Measurements from ENCODE around the gene FANCD2. TPM values are rescaled to one million over a fixed set of nuclear protein-coding genes. Genes with fewer than 3 reads are reported as not detected.
"Not testable (repeated sequence)": the region's sequence is repeated elsewhere in the genome, so short reads cannot be mapped to it uniquely, and the experiment has no call there.

FANCD2 gene
- total RNA-seq, 1 donor from 2014 or later, result 0.65 TPM

DNA sequence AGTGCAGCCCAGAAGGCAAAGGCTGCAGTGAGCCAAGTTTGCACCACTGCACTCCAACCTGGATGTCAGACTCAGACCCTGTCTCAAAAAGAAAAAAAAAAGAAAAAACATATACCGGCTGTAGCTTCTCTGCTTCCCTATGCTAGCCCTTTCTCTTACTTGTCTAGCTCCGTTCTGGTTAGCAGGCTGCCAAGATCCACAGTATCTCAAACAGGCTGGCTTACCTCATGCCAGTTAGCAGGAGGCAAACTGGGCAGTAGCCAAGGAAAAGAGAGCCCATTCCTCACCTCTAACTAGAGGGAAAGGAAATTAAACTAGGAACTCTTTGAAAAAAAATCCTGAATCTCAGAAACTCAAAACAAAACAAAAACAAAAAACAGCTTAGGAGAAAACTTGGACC is 65.2 kb downstream of the FANCD2 start:
- not testable (repeated sequence) for DNase-seq (ENCODE audit: low spot score); ATAC-seq

DNA sequence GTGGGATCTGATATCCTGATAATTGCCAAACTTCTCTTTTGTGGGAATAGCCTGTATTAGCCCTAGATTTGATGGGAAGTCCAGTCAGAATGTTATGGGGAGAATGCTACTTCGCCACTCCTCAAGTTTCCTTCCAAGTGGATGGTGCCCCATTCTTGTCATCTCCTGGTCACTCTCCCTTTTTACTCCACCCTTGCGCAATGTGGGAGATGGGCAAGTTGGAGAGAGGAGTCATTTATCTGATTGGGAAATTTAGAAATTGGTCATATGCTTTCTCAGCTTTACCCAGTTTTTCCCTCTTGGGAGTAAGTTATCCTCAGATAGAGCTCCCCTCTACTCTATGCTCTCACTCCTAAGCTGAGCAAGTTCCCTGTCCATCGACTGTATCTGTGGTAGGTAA is 67.4 kb downstream of the FANCD2 start:
- DNase-seq (ENCODE audit: low spot score), result no peak
- ATAC-seq, result no peak

DNA sequence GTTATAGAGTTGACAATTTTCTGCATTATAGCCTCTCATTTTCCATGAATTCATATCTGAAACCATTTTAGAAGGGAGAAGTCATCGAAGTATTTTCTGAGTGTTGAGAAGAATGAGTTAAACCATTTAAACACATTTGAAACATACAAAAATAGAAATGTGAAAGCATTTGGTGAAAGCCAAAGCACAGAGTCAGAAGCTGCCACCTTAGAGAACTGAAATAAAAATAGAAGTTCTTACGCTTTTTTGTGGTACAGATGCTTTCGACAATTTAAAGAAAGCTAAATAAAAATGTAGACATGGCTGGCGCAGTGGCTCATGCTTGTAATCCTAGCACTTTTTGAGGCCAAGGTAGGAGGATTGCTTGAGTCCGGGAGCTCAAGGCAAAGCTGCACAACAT is 72.8 kb downstream of the FANCD2 start:
- no peak for ATAC-seq
- no peak for DNase-seq (ENCODE audit: low spot score)

DNA sequence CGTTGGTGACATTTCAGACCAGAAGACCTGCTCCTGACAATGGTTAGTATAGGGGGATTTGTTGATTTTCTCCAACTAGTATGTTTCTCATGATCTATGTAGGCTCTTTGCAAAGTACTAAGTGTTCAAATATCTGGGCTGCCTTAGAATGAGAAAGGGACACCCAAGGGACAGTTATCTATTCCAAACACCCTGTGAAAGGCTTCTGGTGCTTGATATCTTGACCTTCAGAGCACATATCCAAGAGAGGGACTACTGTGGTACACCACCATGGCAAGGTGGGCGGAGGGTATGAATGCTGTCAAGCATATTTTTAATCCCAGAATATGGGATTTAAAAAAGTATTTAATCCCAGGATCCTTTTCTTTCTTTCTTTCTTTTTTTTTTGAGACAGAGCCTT is 80.7 kb downstream of the FANCD2 start:
- ATAC-seq (no peak), DNase-seq (ENCODE audit: low spot score) (no peak)

DNA sequence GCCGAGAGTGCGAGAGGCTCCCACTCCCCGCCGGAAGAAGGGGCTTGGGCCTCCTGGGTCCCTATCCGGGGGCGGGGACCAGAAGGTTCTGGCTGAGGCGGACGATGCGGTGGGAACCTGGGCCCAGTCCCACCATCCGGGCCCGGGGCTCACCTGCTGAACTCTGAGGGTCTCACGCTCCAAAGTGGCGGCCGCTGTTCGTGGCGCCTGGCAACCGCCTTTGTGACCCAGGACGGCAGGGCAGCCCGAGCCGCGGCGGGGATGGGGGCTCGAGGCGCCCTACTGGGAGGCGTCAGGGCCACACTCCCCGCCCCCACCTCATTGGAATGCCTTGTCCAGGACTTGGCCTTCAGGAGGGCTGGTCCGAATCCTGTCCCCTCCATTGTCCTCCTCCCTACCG is 81.9 kb downstream of the FANCD2 start, which contains the start of gene FANCD2OS:
Gene FANCD2OS, minus strand, starts transcription at position 165 of the 400 bp plus-strand sequence. CDS start 3,481 bp downstream, outside the sequence.
- DNase-seq (ENCODE audit: low spot score) (no peak), ATAC-seq (no peak)

DNA sequence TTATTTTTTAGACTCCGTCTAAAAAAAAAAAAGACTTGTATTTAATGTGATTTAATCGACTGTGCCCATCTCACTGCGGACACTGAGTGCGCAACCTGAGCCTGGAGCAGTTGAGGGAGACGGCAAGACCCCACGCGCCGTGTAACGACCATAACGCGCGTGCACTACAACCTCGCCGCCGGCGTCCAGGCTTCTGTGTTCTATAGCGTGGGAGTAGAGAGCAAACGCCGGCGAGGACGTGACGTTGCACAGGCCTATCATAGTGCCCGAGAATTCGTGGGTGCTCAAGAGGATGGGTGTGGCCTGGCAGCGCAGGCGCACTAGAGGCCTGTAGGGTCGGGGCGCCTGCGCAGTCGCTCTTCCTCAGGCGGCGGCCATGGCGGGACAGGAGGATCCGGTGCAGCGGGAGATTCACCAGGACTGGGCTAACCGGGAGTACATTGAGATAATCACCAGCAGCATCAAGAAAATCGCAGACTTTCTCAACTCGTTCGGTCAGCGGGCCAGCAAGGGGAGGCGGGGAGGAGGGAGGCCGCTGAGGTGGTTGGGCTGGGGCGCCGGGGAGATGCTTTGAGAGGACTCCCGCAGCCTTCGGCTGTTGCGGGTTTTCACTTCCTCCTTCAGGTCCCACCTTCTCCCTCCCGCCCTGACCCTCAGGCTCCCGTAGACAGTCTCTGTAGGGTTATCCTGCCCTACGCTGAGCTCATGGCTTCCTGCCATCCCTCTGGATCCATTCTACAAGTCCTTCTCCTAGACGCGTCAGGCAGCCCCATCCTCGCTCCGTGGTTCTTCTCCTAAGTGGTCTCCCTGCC is 89.3 kb downstream of the FANCD2 start, which contains the start of gene BRK1:
Gene BRK1, plus strand, starts transcription at position 350 of the 812 bp plus-strand sequence. Its CDS starts 27 bp downstream, at position 377.
- peak; percentile 99 for ATAC-seq
- peak; percentile 95 for DNase-seq (ENCODE audit: low spot score)

DNA sequence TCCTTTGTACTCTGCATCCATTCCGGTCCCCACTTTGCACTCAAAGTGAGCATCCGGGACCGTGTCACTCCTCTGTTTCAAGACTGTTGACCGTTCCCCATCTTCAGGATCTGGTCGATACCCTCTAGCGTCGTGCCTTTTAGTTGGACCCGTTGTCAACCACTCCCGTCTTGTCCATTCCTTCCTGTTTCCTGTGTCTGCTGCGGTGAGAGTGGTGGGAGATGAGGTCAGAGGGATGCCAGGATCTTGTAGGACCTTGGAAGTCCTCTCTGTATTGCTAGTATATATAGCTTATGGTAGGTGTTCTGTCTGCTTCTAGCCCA is 89.9 kb downstream of the FANCD2 start:
- DNase-seq (ENCODE audit: low spot score) (no peak), ATAC-seq (peak; percentile 15)

DNA sequence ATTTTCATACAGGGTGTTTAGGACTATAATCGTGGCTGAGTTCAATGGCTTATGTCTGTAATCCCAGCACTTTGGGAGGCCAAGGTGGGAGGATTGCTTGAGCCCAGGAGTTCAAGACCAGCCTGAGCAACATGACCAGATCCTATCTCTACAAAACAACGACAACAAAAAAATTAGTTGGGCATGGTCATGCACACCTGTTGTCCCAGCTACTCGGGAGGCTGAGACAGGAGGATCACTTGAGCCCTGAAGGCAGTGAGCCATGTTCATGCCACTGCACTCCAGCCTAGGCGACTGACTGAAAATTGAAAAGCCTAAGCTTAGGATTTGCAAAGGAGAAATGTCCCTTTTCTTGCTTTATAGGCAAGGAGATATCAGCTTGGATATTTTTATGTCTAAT is 90.7 kb downstream of the FANCD2 start:
- no peak for DNase-seq (ENCODE audit: low spot score)
- ATAC-seq, result no peak

DNA sequence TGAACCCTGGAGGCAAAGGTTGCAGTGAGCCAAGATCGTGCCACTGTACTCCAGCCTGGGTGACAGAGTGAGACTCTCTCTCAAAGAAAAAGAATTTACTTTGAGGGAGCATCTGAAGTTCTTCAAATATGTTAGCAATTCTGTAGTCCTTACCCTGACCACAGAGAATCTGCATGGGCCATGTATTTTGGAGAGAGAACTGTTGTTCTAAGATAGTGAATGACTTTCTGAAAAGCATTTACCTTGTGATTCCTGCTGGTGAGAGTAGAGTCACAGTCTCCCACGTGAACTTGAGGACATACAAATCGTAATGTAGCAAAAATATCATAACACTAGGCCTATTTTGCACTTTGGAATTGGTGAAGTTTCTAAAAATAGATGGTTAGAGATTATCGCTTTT is 93.1 kb downstream of the FANCD2 start:
- no peak for ATAC-seq
- no peak for DNase-seq (ENCODE audit: low spot score)

DNA sequence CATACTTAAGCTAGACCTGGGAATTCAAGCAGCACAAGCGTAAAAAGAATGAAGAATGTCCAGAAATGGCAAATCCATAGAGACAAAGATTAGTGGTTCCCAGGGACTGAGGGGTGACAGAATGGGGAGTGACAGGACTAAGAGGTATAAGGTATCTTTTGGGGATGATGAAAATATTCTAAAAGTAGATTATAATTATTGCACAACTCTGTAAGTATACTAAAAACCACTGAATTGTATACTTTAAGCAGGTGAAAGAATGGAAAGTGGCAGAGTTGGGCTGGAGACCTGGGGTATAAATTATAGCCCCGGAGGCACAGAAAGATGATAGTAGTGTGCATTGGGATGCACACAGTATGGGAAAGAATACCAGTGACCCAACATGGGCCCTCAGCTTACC is 94.8 kb downstream of the FANCD2 start:
- DNase-seq (ENCODE audit: low spot score), result no peak
- ATAC-seq, result no peak

DNA sequence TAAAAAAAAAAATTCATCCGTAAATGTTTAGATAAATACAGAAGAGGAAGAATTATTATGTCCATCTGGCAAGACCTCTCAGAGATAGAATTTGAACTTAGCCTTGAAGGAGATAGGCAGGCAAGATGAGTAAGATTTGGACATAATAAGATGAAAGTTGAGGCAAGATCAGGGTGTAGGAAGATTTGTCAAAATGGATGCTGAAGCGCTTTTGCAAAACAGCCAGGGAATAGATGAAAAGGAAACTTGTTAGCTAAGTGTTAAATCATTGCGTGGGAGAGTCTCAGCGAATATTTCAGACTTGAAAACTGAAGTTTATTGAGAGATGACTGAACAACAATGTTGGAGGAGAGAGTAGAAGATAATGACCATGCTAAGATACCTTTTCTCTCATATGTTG is 96.5 kb downstream of the FANCD2 start:
- ATAC-seq (no peak), DNase-seq (ENCODE audit: low spot score) (no peak)

DNA sequence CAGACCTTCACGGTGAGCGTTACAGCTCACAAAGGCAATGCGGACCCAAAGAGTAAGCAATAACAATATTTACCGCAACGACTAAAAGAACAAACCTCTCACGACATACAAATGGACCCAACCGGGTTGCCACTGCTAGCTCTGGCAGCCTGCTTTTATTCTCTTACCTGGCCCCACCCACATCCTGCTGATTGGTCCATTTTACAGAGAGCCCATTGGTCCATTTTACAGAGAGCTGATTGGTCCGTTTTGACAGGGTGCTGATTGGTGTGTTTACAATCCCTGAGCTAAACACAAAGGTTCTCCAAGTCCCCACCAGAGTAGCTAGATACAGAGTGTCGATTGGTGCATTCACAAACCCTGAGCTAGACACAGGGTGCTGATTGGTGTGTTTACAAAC is 109.6 kb downstream of the FANCD2 start:
- not testable (repeated sequence) for DNase-seq (ENCODE audit: low spot score); ATAC-seq

DNA sequence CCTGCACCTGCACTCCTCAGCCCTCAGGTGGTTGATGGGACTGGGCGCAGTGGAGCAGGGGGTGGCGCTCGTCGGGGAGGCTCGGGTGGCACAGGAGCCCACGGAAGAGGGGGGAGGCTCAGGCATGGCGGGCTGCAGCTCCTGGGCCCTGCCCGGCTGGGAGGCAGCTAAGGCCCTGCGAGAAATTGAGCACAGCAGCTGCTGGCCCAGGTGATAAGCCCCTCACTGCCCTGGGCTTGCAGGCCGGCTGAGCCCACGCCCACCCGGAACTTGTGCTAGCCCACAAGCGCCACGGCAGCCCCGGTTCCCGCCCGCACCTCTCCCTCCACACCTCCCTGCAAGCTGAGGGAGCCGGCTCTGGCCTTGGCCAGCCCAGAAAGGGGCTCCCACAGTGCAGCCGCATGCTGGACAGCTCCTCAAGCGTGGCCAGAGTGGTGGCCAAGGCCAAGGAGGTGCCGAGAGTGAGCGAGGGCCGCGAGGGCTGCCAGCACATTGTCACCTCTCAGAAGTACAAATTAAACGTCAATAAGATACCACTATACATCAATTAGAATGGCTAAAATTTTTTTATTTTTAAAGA is 110.3 kb downstream of the FANCD2 start:
- ATAC-seq (no peak), DNase-seq (ENCODE audit: low spot score) (no peak)

DNA sequence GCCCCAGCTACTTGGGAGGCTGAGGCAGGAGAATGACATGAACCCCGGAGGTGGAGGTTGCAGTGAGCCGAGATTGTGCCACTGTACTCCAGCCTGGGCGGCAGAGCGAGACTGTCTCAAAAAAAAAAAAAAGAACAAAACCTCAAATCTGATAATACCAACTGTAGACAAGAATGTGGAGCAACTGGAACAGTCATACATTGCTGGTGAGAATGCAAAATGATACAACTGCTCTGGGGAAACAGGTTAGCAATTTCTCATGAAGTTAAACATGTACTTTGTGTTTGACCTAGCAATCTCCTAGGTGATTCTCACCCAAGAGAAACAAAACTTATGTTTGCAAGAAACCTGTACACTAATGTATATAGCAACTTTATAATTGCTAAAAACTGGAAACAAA is 110.9 kb downstream of the FANCD2 start:
- ATAC-seq (no peak), DNase-seq (ENCODE audit: low spot score) (no peak)

DNA sequence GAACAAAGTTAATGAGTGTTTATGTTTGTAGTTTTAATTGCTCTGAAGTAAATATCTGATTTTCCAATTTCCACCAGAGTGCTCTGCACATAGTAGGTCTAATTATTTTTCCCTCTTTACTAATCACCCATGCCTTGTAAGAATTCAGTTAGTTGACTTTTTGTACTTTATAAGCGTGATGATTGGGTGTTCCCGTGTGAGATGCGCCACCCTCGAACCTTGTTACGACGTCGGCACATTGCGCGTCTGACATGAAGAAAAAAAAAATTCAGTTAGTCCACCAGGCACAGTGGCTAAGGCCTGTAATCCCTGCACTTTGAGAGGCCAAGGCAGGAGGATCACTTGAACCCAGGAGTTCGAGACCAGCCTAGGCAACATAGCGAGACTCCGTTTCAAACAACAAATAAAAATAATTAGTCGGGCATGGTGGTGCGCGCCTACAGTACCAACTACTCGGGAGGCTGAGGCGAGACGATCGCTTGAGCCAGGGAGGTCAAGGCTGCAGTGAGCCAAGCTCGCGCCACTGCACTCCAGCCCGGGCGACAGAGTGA is 114.8 kb downstream of the FANCD2 start:
- ATAC-seq (no peak), DNase-seq (ENCODE audit: low spot score) (no peak)

DNA sequence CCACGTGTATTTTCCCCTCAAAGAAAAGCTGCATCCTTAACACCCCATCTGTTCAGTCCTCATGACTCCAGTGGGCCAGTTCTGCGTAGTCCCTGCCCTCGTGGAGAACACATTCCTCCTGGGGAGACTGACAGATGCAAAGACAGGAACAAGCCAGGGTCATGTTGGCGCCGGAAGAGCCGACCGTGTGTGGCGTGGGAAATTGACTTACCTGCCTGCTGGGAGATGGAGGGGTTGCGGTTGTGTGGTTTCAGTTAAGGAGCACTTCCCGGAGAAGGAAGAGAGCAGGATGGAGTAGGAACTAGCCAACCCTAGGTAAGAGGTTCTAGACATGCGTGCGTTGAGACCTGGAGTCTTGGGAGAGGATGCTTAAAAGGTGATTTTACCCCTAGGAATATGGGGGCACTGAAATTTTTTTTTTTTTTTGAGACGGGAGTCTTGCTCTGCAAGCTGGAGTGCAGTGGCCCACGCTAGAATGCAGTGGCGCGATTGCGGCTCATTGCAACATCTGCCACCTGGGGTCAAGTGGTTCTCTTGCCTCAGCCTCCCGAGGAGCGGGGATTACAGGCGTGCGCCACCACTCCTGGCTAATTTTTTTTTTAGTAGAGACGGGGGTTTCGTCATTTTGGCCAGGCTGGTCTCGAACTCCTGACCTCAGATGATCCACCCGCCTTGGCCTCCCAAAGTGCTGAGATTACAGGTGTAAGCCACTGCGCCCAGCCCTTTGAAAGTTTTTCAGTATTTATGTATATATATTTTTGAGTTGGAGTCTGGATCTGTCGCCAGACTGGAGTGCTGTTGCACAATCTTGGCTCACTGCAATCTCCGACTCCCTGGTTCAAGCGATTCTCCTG is 116.7 kb downstream of the FANCD2 start:
- no peak for DNase-seq (ENCODE audit: low spot score)
- ATAC-seq, result no peak

DNA sequence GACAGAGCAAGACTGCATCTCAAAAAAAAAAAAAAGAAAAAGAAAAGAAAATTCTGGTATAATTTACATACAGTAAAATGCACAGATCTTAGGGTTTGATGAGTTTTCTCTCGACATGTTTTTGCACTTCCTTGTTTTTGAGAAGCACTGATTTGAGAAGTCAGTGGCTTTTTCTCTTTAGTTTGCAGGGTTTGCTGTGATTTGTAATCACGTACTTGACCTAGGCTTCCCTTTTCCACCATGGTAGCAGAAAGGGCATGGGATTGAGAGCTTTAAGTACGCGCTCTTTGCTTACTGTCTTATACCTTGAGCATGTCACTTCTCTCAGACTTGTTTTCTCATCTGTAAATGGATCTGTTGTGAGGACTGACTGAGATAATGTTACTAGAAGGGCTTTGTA is 119.4 kb downstream of the FANCD2 start:
- DNase-seq (ENCODE audit: low spot score) (no peak), ATAC-seq (no peak)

DNA sequence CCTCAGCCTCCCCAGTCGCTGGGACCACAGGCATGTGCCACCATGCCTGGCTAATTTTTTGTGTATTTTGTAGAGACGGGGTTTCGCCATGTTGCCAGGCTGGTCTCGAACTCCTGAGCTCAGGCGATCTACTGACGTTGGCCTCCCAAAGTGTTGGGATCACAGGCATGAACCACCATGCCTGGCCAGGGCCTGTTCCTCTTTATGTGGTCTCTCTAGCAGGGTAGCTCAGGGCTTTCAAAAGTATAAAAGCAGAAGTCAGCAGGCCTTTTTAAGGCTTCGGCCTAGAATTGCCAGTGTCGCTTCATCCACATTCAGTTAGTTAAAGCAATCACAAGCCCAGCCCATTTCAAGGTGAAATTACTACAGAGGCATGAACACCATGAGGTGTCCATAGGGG is 123.0 kb downstream of the FANCD2 start:
- DNase-seq (ENCODE audit: low spot score) (no peak), ATAC-seq (no peak)

DNA sequence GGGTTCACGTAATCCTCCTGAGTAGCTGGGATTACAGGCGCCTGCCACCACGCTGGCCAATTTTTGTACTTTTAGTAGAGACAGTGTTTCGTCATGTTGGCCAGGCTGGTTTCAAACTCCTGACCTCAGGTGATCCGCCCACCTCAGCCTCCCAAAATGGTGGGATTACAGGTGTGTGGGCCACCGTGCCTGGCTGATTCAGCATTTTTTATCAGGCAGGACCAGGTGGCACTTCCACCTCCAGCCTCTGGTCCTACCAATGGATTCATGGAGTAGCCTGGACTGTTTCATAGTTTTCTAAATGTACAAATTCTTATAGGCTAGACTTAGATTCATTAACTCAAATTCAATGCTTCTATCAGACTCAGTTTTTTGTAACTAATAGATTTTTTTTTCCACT is 124.8 kb downstream of the FANCD2 start:
- DNase-seq (ENCODE audit: low spot score), result no peak
- no peak for ATAC-seq
